Fibroblast of mammary gland (primary cell): ENCODE measurements around the gene TRERF1.
"Not testable (repeated sequence)": the region's sequence is repeated elsewhere in the genome, so short reads cannot be mapped to it uniquely, and the experiment has no call there.

Experiments
- DNase-seq: peaks from one replicate; pipeline ENCODE4 v3.0.0-alpha.2; 2010; ENCODE audit warnings: low read depth
- H3K4me3 ChIP-seq: 2 replicates; pipeline ENCODE4 v1.5.1; 2011; ENCODE audit warnings: low read depth, mild to moderate bottlenecking, low read length, moderate library complexity; ENCODE audit not compliant: control insufficient read depth
- CTCF ChIP-seq: conservative IDR thresholded peaks from 2 replicates; pipeline ENCODE4 v1.5.1; 2011; ENCODE audit warnings: low read depth, low read length, inconsistent platforms; ENCODE audit not compliant: control insufficient read depth, insufficient read depth

TRERF1 gene

DNA sequence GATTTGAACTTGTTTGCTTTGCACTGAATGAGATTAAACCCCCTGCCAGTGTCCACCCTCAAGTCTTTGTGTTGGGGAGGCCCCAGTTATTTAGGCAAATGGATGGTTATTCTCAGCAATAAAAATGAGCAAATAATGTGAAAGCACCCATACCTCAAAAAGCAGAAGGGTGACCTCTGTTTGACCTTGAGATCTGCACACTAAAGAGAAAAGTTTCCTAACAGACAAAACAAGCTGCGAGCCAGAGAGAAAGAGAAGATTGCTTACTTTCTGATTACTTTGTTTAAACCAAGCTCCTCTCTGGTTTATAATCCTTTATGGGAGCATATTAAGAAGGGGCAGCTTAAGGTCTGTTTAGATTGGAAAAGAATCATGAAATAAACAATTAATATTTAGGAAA is 30.4 kb upstream of the TRERF1 start:
- TF ChIP-seq CTCF = no peak
- no peak overlapping the region for H3K4me3 ChIP-seq
- DNase-seq = no peak

GRCh38 chr6:42471714-42472113 is 20.0 kb upstream of the TRERF1 start:
- DNase-seq = no peak
- no peak overlapping the region for H3K4me3 ChIP-seq
- no peak for TF ChIP-seq CTCF

- H3K4me3 ChIP-seq = no peak overlapping the region
- TF ChIP-seq CTCF = no peak
- DNase-seq = no peak
These were observed 19.4 kb upstream of the TRERF1 start for GRCh38 chr6:42471142-42471541.

GRCh38 chr6:42468273-42468672 is 16.5 kb upstream of the TRERF1 start:
- DNase-seq = no peak
- TF ChIP-seq CTCF = no peak

GRCh38 chr6:42467651-42468050 is 15.9 kb upstream of the TRERF1 start:
- no peak overlapping the region for H3K4me3 ChIP-seq
- TF ChIP-seq CTCF = no peak

More at GRCh38 chr6:42468273-42468672, 16.5 kb upstream of the TRERF1 start:
- no peak overlapping the region for H3K4me3 ChIP-seq

GRCh38 chr6:42466470-42466869 is 14.7 kb upstream of the TRERF1 start:
- DNase-seq, H3K4me3 ChIP-seq: not testable (repeated sequence)

More at GRCh38 chr6:42467651-42468050, 15.9 kb upstream of the TRERF1 start:
- DNase-seq = no peak

DNA sequence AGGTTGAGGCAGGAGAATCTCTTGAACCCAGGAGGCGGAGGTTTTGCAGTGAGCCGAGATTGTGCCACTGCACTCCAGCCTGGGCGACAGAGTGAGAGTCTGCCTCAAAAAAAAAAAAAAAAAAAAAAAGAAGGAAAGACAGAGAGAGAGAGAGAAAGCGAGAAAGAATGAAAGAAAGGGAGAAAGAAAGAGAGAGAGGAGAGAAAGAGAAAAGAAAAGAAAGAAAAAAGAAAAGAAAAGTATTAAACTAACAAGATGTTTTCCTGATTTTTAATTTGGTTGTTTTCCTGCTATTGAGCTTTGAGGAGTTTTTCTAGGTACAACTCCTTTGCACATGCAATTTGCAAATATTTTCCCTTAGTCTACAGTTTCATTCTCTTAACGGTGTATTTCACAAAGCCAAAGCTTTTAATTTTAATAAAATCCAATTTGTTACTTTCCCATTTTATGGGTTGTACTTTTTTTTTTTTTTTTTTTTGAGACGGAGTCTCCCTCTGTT is 10.8 kb upstream of the TRERF1 start:
- no peak for DNase-seq
- no peak overlapping the region for H3K4me3 ChIP-seq
- TF ChIP-seq CTCF = no peak
